RWPE2 (cell line): Measurements from ENCODE around the gene RIPOR2.
A peak's percentile ranks its signal among the peaks of the same experiment; 100 is the strongest.

Experiments
- ATAC-seq: fragments of 200-7000 bp; cut with Tn5 transposase; 3 replicates; pipeline ENCODE4 v1.9.1; 2021; ENCODE audit warnings: low read depth
- DNase-seq: peaks from one replicate; pipeline ENCODE4 v3.0.0-alpha.2; 2020; ENCODE audit warnings: low spot score
- H3K27ac ChIP-seq: fragments of 450-650 bp; 2 replicates; pipeline ENCODE4 v1.5.1; 2017; ENCODE audit warnings: mild to moderate bottlenecking; ENCODE audit not compliant: poor library complexity, severe bottlenecking
- H3K27me3 ChIP-seq: fragments of 250-450 bp; sonication (Bioruptor Pico); 2 replicates; pipeline ENCODE4 v1.5.1; 2021; ENCODE audit warnings: mild to moderate bottlenecking, moderate library complexity; ENCODE audit not compliant: insufficient read depth, poor library complexity, severe bottlenecking
- H3K36me3 ChIP-seq: fragments of 250-450 bp; sonication (Bioruptor Pico); 2 replicates; pipeline ENCODE4 v1.5.1; 2020; ENCODE audit warnings: low read depth, mild to moderate bottlenecking, moderate library complexity
- H3K4me1 ChIP-seq: fragments of 250-450 bp; sonication (Bioruptor Pico); 2 replicates; pipeline ENCODE4 v1.5.1; 2021; ENCODE audit warnings: mild to moderate bottlenecking, moderate library complexity; ENCODE audit not compliant: insufficient read depth, poor library complexity, severe bottlenecking
- H3K4me3 ChIP-seq: fragments of 250-450 bp; sonication (Bioruptor Pico); 2 replicates; pipeline ENCODE4 v1.5.1; 2021; ENCODE audit warnings: mild to moderate bottlenecking, moderate library complexity; ENCODE audit not compliant: severe bottlenecking
- H3K9me3 ChIP-seq: fragments of 250-450 bp; sonication (Bioruptor Pico); 2 replicates; pipeline ENCODE4 v1.5.1; 2021; ENCODE audit warnings: mild to moderate bottlenecking, moderate library complexity; ENCODE audit not compliant: severe bottlenecking
- CTCF ChIP-seq: fragments of 450-650 bp; IDR thresholded peaks from one replicate; pipeline ENCODE4 v1.5.1; 2017; ENCODE audit warnings: mild to moderate bottlenecking, moderate library complexity; ENCODE audit not compliant: poor library complexity, severe bottlenecking

Gene RIPOR2

GRCh38 chr6:24864343-24864742, 71.4 kb downstream of the RIPOR2 start:
- Histone ChIP-seq H3K36me3 (no peaks in the 10 kb centered on the region), H3K9me3 (no peaks in the 10 kb centered on the region)

GRCh38 chr6:24861934-24862333, 73.8 kb downstream of the RIPOR2 start:
- no peak overlapping the region for H3K27ac ChIP-seq

More at GRCh38 chr6:24864343-24864742, 71.4 kb downstream of the RIPOR2 start:
- no peak overlapping the region for H3K27ac ChIP-seq
- TF ChIP-seq CTCF: no peak
- ATAC-seq (peak; percentile 41; the same call in 1 of the 3 replicates), DNase-seq (no peak)
- no peak overlapping the region for H3K4me3 ChIP-seq
- peaks cover 9% of the 10 kb centered on the region for H3K4me1 ChIP-seq
- H3K27me3 ChIP-seq: no peaks in the 10 kb centered on the region

GRCh38 chr6:24859608-24860200, 76.1 kb downstream of the RIPOR2 start:
- no peak for DNase-seq
- no peaks in the 10 kb centered on the region for H3K9me3 ChIP-seq
- H3K27ac ChIP-seq: peak overlapping the region; percentile 59
- no peaks in the 10 kb centered on the region for H3K36me3 ChIP-seq
- H3K4me3 ChIP-seq: no peak overlapping the region
- H3K27me3 ChIP-seq: no peaks in the 10 kb centered on the region
- peaks cover 30% of the 10 kb centered on the region for H3K4me1 ChIP-seq
- TF ChIP-seq CTCF: no peak
- 0 out of 3 replicates have a peak, but pooled peaks have one; percentile 30 for ATAC-seq

More at GRCh38 chr6:24861934-24862333, 73.8 kb downstream of the RIPOR2 start:
- Histone ChIP-seq H3K4me1 (peaks cover 26% of the 10 kb centered on the region), H3K4me3 (no peak overlapping the region), H3K27me3 (no peaks in the 10 kb centered on the region), H3K36me3 (no peaks in the 10 kb centered on the region), H3K9me3 (no peaks in the 10 kb centered on the region)
- no peak for TF ChIP-seq CTCF
- ATAC-seq: no peak
- DNase-seq: no peak

GRCh38 chr6:24859132-24859531, 76.6 kb downstream of the RIPOR2 start:
- ATAC-seq: no peak
- peaks cover 30% of the 10 kb centered on the region for H3K4me1 ChIP-seq
- TF ChIP-seq CTCF: no peak

GRCh38 chr6:24858177-24858653, 77.5 kb downstream of the RIPOR2 start:
- Histone ChIP-seq H3K9me3 (no peaks in the 10 kb centered on the region), H3K27ac (peak overlapping the region; percentile 59), H3K36me3 (no peaks in the 10 kb centered on the region), H3K4me1 (peaks cover 30% of the 10 kb centered on the region), H3K4me3 (no peak overlapping the region), H3K27me3 (no peaks in the 10 kb centered on the region)
- no peak for TF ChIP-seq CTCF
- ATAC-seq (peak; percentile 66), DNase-seq (no peak)

More at GRCh38 chr6:24859132-24859531, 76.6 kb downstream of the RIPOR2 start:
- Histone ChIP-seq H3K9me3 (no peaks in the 10 kb centered on the region), H3K4me3 (no peak overlapping the region), H3K27ac (peak overlapping the region; percentile 59), H3K27me3 (no peaks in the 10 kb centered on the region), H3K36me3 (no peaks in the 10 kb centered on the region)
- no peak for DNase-seq
